Measurements from ENCODE around the gene SYNE2. TPM values are rescaled to one million over a fixed set of nuclear protein-coding genes. Genes with fewer than 3 reads are reported as not detected.

Gene SYNE2
- total RNA-seq, 1 experiment from 2014 or later: 16.0 TPM

DNA sequence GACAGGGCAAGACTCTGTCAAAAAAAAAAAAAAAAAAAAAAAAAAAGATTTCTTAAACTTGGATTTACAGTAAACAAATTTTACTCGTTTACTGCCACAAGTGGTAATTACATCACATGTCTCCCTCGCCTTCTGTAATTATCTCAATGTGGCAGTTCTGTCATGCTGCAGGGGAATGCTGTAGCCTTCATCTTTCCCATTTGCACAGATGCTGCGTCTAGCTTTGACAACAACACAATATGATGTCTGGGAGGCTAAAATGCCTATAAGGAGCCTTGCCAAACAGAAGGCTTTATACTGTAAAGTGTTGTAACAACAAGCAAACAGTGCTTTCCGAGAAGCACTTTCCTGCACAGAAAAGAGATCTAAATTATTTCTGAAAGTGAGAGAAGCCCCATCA, 392.7 kb downstream of the SYNE2 start:
- H3K9me2 ChIP-seq (replicated peaks; ENCODE audit: low read length): no peaks in the 10 kb centered on the region; the same call in 1 of the 2 replicates
- no peaks in the 10 kb centered on the region for H3K4me1 ChIP-seq (ENCODE audit: insufficient read depth, low read length)
- no peaks in the 10 kb centered on the region for H3K36me3 ChIP-seq (ENCODE audit: low read depth, low read length)
- no peak overlapping the region for H3K9ac ChIP-seq (ENCODE audit: low read length)
- H3K79me2 ChIP-seq (ENCODE audit: low read length): no peaks in the 10 kb centered on the region
- TF ChIP-seq EZH2 (IDR thresholded peaks at IDR 0.05; ENCODE audit: low read length, unreplicated experiment) (no peak), EZH2phosphoT487 (IDR thresholded peaks at IDR 0.05; ENCODE audit: borderline replicate concordance, low read length) (no peak)
- TF ChIP-seq, protein P1, sequence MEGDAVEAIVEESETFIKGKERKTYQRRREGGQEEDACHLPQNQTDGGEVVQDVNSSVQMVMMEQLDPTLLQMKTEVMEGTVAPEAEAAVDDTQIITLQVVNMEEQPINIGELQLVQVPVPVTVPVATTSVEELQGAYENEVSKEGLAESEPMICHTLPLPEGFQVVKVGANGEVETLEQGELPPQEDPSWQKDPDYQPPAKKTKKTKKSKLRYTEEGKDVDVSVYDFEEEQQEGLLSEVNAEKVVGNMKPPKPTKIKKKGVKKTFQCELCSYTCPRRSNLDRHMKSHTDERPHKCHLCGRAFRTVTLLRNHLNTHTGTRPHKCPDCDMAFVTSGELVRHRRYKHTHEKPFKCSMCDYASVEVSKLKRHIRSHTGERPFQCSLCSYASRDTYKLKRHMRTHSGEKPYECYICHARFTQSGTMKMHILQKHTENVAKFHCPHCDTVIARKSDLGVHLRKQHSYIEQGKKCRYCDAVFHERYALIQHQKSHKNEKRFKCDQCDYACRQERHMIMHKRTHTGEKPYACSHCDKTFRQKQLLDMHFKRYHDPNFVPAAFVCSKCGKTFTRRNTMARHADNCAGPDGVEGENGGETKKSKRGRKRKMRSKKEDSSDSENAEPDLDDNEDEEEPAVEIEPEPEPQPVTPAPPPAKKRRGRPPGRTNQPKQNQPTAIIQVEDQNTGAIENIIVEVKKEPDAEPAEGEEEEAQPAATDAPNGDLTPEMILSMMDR (conservative IDR thresholded peaks at IDR 0.05; ENCODE audit: low read depth, low read length): no peak
- POLR2A ChIA-PET (ENCODE audit: unreplicated experiment): no interaction called here
- H3K4me2 ChIP-seq (ENCODE audit: low read length): no peak overlapping the region
- H3K9me3 ChIP-seq (ENCODE audit: low read length): no peaks in the 10 kb centered on the region
- DNase-seq: no peak
- ATAC-seq: no peak
- no peak overlapping the region for H3K27ac ChIP-seq (ENCODE audit: low read length)
- H4K20me1 ChIP-seq (ENCODE audit: low read length): no peaks in the 10 kb centered on the region
- H3K27me3 ChIP-seq (ENCODE audit: low read length): no peaks in the 10 kb centered on the region
- H2AFZ ChIP-seq (ENCODE audit: low read length): no peak overlapping the region
- no peak overlapping the region for H3K4me3 ChIP-seq (ENCODE audit: low read length)
- no peaks in the 10 kb centered on the region for H3F3A ChIP-seq (ENCODE audit: low read length, unreplicated experiment)
- no TSS peak for BruUV-seq (replicated peaks)
- intact Hi-C loops (cut with micrococcal nuclease): no loop called here
- CTCF ChIA-PET: no interaction called here

DNA sequence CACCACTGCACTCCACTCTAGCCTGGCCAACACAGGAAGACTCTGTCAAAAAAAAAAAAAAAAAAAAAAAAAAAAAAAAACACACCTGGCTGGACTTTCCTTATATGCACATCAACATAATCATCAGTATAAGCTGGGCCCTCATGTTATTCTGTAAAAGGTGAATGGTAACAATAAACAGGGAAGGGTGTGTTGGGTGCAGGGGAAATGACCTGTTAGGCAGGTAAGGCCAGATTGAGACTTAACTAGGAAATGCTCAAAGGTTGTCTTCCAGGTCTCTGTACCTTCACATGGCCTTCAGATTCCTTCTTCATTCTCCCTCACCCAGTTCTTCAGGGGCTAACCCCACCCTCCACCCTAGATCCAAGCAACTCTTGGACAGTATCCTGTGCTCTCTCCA, 393.9 kb downstream of the SYNE2 start:
- TF ChIP-seq EZH2 (IDR thresholded peaks at IDR 0.05; ENCODE audit: low read length, unreplicated experiment) (no peak), EZH2phosphoT487 (IDR thresholded peaks at IDR 0.05; ENCODE audit: borderline replicate concordance, low read length) (no peak)
- TF ChIP-seq, protein P1 (conservative IDR thresholded peaks at IDR 0.05; ENCODE audit: low read depth, low read length): no peak
- intact Hi-C loops (cut with micrococcal nuclease): no loop called here
- H3K27me3 ChIP-seq (ENCODE audit: low read length): no peaks in the 10 kb centered on the region
- H3K27ac ChIP-seq (ENCODE audit: low read length): no peak overlapping the region
- BruUV-seq (replicated peaks): no TSS peak
- ChIA-PET POLR2A (ENCODE audit: unreplicated experiment) (no interaction called here), CTCF (interaction anchor here (0.6 kb wide), 1 partner anchor 268 kb away, joined by 7 read pairs; no protein-coding TSS in a partner anchor)
- H3K79me2 ChIP-seq (ENCODE audit: low read length): no peaks in the 10 kb centered on the region
- H3K9me3 ChIP-seq (ENCODE audit: low read length): no peaks in the 10 kb centered on the region
- H2AFZ ChIP-seq (ENCODE audit: low read length): no peak overlapping the region
- H3K9ac ChIP-seq (ENCODE audit: low read length): no peak overlapping the region
- H3K36me3 ChIP-seq (ENCODE audit: low read depth, low read length): no peaks in the 10 kb centered on the region
- no peaks in the 10 kb centered on the region for H4K20me1 ChIP-seq (ENCODE audit: low read length)
- H3F3A ChIP-seq (ENCODE audit: low read length, unreplicated experiment): no peaks in the 10 kb centered on the region
- H3K4me2 ChIP-seq (ENCODE audit: low read length): no peak overlapping the region
- DNase-seq (no peak), ATAC-seq (peak; percentile 42)
- H3K4me1 ChIP-seq (ENCODE audit: insufficient read depth, low read length): no peaks in the 10 kb centered on the region
- no peak overlapping the region for H3K4me3 ChIP-seq (ENCODE audit: low read length)
- H3K9me2 ChIP-seq (replicated peaks; ENCODE audit: low read length): no peaks in the 10 kb centered on the region; the same call in 1 of the 2 replicates

DNA sequence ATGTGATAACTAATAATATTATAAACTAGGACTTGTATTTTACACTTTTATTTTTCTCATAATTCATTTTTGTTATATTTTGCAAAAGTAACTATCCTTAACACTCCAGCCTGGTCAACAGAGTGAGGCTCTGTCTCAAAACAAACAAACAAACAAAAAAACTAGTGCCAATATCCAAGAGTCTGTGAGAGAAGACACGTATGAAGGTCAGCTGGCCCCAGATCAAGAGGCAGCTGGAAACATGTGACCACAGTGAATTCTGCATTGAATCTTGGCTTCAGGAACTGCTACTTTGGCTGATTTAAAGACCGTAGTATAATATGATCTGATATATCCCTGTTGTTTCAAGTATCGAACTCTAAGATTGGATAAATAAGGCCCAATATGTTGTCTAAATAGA, 394.4 kb downstream of the SYNE2 start:
- H2AFZ ChIP-seq (ENCODE audit: low read length): no peak overlapping the region
- ChIA-PET POLR2A (ENCODE audit: unreplicated experiment) (no interaction called here), CTCF (interaction anchor here (0.6 kb wide), 1 partner anchor 267 kb away, joined by 7 read pairs; no protein-coding TSS in a partner anchor)
- no peaks in the 10 kb centered on the region for H3K27me3 ChIP-seq (ENCODE audit: low read length)
- H3K36me3 ChIP-seq (ENCODE audit: low read depth, low read length): no peaks in the 10 kb centered on the region
- no peaks in the 10 kb centered on the region for H3K9me3 ChIP-seq (ENCODE audit: low read length)
- DNase-seq (no peak), ATAC-seq (no peak)
- H3K9me2 ChIP-seq (replicated peaks; ENCODE audit: low read length): no peaks in the 10 kb centered on the region; the same call in 1 of the 2 replicates
- H3K79me2 ChIP-seq (ENCODE audit: low read length): no peaks in the 10 kb centered on the region
- no peaks in the 10 kb centered on the region for H3F3A ChIP-seq (ENCODE audit: low read length, unreplicated experiment)
- H3K27ac ChIP-seq (ENCODE audit: low read length): no peak overlapping the region
- no TSS peak for BruUV-seq (replicated peaks)
- H3K9ac ChIP-seq (ENCODE audit: low read length): no peak overlapping the region
- H3K4me1 ChIP-seq (ENCODE audit: insufficient read depth, low read length): no peaks in the 10 kb centered on the region
- TF ChIP-seq EZH2 (IDR thresholded peaks at IDR 0.05; ENCODE audit: low read length, unreplicated experiment) (no peak), EZH2phosphoT487 (IDR thresholded peaks at IDR 0.05; ENCODE audit: borderline replicate concordance, low read length) (no peak)
- TF ChIP-seq, protein P1 (conservative IDR thresholded peaks at IDR 0.05; ENCODE audit: low read depth, low read length): no peak
- H3K4me2 ChIP-seq (ENCODE audit: low read length): no peak overlapping the region
- H3K4me3 ChIP-seq (ENCODE audit: low read length): no peak overlapping the region
- intact Hi-C loops (cut with micrococcal nuclease): no loop called here
- no peaks in the 10 kb centered on the region for H4K20me1 ChIP-seq (ENCODE audit: low read length)

Data from PC-3 (cell line).